AG10803 (cell line): Measurements from ENCODE around the gene SLC44A1.
A peak's percentile ranks its signal among the peaks of the same experiment; 100 is the strongest.

Experiments used
- DNase-seq: peaks from one replicate; pipeline ENCODE4 v3.0.0; 2010; ENCODE audit warnings: low read depth
- H3K4me3 ChIP-seq: 2 replicates; pipeline ENCODE4 v1.5.1; 2011; ENCODE audit warnings: mild to moderate bottlenecking, low read length, control low read depth
- CTCF ChIP-seq: conservative IDR thresholded peaks from 2 replicates; pipeline ENCODE4 v1.5.1; 2011; ENCODE audit warnings: mild to moderate bottlenecking, low read length, control low read depth, inconsistent platforms

Gene SLC44A1

GRCh38 chr9:105331160-105331559, 86.7 kb downstream of the SLC44A1 start:
- no peak for TF ChIP-seq CTCF
- DNase-seq, result no peak
- no peak overlapping the region for H3K4me3 ChIP-seq

GRCh38 chr9:105331755-105332154, 87.3 kb downstream of the SLC44A1 start:
- TF ChIP-seq CTCF, result no peak
- DNase-seq, result no peak
- no peak overlapping the region for H3K4me3 ChIP-seq

- no peak overlapping the region for H3K4me3 ChIP-seq
- no peak for TF ChIP-seq CTCF
- peak; percentile 67 for DNase-seq
These were observed 88.0 kb downstream of the SLC44A1 start for GRCh38 chr9:105332471-105332870.

- DNase-seq, result peak; percentile 59
- H3K4me3 ChIP-seq, result no peak overlapping the region
- TF ChIP-seq CTCF, result no peak
These were observed 88.6 kb downstream of the SLC44A1 start for GRCh38 chr9:105333076-105333475.

- H3K4me3 ChIP-seq, result no peak overlapping the region
- DNase-seq, result peak; percentile 11
- TF ChIP-seq CTCF, result no peak
These were observed 89.4 kb downstream of the SLC44A1 start for GRCh38 chr9:105333811-105334210.

GRCh38 chr9:105338308-105338707, 93.9 kb downstream of the SLC44A1 start:
- TF ChIP-seq CTCF, result no peak
- DNase-seq, result no peak
- no peak overlapping the region for H3K4me3 ChIP-seq

- DNase-seq, result no peak
- TF ChIP-seq CTCF, result no peak
- no peak overlapping the region for H3K4me3 ChIP-seq
These were observed 95.4 kb downstream of the SLC44A1 start for GRCh38 chr9:105339849-105340248.
